UCSD-AML1 (cell line): ENCODE measurements around the gene ABL1.

Experiments
- DNase-seq: peaks from one replicate; lab custom pipeline; 2025; ENCODE audit not compliant: unreplicated experiment; lab: John Stamatoyannopoulos, UW

Gene ABL1

DNA sequence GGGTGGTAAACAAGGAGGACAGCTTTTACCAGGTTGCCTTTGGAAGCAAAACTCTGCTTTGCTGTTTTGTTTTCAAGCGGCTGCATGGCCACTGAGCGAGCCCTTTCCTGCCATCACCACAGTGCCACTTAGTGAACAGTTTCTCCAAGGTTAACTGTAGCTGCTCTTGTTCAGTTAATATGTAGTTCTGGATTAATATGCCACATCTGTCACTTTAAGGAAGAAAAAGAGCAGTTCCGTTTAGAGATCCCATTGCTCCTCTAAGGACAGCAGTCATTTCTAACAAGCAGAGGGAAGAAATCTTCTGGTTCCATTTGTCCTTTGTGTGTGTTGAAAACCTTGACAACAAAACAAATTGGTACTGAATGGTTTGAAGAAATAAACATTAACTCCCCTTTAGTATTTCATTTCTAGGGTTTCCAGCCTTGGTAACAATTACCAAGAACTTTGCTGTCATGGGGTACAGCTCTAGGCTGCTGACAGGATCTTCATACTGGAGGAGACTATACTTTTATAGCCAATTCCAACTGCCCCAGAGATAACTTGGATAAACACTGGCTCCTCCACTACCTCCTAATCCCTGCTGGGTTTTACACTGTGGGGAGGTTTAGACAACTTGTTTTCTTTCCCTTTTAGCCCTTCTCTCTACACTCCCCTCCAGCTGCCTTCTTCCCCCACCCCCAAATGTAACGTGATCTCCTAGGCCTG, 10.3 kb upstream of the ABL1 start:
- no peak for DNase-seq

DNA sequence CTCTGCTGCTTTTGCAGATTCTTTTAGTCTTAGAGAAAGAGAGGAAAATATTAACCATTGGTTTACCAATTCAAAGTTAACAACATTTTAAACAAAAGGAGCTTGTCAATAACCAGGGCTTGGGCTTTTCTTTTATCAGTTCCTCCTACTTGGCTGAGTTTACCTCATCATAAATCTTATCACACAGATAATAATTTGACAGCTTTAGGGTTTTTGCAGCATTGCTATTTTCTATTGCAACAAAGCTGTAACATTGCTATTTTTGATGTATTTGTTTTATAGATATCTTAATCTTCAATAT, 9.8 kb upstream of the ABL1 start:
- DNase-seq, result no peak

DNA sequence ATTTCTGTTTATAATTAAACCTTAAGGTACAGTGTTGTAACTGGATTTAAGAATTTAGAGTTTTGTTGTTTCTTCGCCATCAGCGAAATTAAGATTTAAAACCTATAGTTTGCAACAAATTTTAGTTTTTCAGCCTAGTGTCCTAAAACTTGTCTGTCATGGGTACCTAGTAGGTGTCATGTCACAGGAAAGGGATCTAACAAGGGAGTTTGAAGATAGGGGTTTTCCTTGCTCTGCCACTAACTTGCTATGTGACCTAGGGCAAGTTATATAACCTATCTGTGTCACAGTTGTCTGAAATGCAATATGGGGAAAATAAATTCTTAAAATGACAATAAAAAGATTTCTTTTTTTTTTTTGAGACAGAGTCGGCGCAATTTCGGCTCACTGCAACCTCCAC, 9.2 kb upstream of the ABL1 start:
- no peak for DNase-seq

DNA sequence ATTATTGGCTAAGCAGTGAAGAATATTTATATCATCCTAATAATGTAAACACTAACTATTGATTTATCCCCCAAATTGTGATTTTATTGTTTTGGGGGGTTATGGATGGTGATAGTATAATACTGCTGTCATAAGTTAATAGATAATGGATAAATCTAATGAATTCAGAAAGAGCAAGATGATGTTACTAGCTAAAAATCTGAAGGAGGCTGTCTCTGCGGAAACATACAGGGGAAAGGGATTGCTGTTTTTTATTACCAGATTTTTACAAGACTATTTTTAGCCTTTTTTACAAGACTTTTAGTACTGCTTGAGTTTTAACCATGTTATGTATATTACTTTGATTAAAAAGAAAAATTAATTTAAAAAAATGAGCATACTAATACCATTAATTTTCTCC, 5.3 kb upstream of the ABL1 start:
- DNase-seq, result no peak

DNA sequence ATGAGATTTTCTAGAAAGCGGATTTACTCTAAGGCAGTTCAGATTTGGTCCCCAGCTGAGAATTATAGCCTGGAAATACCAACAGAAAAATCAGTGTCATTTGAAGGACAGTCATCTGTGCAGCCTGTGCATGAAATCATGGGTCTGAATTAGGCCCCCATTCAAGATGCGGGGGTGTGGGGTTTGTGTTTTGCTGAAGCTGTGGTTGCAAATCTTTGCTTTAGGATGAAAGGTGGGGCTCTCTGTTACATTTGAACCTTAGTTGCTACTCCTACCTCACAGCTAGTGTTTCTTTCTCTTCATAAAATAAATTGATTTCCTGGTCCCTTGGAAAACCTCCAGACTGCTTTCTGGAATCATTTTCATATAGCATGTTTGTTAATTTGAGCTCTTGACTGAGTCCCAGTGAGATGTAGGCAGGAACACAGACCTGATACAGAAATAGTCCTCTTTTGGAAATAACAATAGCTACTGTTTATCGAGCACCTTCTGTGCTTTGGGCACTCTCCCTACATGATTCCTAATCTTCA, 4.8 kb upstream of the ABL1 start:
- DNase-seq, result no peak

DNA sequence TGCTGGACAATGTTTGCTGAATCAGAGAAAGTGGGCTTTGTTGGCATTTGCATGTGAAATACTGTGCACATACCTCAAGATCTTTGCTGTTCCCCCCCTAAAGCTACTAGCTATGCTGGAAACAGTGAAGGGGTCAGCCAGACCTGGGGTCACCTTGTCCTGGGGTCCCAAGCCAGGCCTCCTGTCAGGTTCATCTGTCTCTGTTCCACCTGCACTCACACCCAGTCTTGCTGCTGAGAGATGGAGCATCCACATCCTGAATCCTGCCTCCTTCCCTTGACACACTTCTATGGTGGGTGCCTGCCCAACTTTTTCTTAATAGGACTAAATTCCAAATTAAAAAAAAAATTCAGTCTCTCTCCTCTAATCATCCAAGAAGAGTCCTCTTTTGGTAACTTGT, 4.0 kb upstream of the ABL1 start:
- no peak for DNase-seq

DNA sequence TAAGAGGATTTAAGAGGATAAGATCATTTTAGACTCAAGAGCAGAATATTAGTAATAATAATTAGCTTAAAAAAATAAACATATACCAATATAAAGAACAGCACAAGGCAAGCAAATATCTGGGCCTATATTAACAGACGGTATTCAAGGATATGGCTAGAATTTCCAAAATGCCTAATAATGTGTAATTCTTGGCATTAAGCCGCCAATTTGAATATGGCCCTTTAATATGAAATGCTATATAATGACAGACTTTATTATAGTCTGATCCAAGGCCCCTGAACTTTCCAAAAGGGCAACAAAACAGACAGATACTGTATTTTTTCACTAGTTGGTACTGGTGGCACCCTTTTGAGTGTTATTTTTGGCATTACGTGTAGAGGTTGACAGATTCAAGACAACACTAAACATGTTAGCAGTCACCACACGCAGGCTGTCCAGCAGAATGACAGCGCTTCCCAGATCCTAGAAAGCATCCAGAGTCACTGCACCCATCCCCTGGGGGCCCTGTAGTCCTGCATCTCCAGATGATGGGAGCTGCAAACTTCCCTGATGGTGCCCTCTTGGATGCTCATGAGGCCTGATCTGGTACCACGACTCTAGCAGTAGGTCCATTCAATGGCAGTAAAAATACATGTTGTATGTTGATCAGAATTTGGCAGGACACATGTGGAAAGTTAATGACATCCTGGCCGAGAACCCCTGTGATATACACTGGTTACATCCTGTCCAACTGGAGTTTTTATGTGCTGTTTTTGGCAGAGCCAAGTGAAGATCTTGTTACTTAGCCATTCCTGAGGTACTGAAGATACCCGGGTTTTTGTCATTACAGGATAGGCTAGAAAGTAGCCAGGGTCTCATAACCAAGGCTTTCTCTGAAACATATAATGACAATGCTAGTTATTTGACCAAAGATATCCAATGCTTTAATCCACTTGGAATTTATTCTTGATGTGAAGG, 1.7 kb upstream of the ABL1 start:
- DNase-seq, result no peak

DNA sequence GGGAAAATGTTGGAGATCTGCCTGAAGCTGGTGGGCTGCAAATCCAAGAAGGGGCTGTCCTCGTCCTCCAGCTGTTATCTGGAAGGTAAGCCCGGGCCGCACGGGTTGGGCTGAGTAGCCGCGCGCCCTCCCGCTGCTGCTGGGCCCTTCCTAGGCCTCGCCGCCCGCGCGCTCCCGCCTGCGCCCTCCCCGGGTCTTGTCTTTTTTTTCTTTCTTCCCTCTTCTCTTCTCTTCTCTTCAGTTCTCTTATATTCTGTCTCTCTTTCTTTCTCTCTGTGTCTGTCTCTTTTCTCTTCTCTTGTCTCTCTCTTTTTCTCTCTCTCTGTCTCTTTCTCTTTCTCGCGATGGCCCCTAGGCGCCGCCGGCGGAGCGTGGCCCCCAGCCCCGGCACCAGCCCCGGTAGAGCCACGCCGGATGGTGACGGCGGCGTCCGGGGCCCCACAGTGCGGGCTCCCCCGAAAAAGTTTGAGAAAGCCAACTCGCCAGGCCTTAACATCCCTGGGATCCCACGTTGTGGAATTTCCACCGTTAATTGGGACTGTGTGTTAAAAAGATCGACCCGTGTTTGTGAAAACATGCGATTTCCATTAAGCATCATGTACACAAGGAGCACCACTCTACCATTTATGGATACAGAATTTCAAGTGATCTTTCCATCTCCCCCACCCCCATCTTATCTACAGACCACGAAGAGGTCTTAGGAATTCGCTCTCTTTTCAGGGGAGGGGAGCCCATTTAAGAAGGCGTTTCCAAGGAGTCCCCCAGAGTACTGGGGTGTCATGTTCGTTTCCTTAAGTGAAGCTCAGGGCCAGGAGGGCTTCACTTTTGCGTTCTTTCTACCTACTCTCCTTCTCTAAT, 616 bp downstream of the ABL1 start:
- peak; percentile 49 for DNase-seq

DNA sequence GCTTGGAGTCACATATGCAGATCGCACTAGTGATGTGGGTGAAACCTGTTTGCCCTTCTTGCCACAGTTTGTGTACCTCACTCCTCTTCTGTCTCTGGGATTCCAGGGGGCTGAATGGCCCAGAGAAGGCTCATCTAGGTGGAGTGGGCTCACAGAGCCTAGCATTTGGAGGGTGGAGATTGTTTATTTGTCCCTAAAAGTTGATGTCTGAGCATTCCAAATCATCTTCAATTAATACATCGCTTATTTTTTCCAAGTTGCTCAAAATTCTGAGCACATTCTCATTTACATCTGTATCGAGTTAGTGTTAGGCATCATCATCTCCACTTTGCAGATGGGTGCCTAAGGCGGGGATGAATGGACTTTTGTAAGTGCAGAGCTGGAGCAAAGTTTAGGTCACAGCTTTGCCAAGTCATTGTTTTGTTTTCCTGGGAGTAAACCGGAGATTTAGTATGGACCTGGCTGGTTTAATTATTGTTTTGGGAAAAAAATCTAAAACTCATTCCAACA, 2.0 kb downstream of the ABL1 start:
- no peak for DNase-seq

DNA sequence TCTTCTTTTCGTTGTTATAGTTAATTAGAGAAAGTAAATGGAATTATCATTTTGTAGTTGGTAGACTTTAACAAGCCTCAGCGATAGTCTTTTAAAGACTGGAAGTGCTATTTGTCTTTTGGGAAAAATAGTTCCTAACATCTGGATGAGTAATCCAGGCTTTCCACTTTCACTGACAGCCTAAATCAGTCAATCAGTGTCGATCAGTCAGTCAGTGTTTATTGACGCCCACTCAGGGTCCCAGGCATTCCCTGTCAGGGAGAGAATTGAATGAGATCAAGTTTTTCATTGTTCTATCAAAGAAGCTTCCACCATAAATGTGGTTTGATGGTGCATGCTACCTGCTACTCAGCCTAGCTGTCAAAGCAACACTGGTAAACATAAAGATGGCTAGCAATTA, 2.6 kb downstream of the ABL1 start:
- no peak for DNase-seq

DNA sequence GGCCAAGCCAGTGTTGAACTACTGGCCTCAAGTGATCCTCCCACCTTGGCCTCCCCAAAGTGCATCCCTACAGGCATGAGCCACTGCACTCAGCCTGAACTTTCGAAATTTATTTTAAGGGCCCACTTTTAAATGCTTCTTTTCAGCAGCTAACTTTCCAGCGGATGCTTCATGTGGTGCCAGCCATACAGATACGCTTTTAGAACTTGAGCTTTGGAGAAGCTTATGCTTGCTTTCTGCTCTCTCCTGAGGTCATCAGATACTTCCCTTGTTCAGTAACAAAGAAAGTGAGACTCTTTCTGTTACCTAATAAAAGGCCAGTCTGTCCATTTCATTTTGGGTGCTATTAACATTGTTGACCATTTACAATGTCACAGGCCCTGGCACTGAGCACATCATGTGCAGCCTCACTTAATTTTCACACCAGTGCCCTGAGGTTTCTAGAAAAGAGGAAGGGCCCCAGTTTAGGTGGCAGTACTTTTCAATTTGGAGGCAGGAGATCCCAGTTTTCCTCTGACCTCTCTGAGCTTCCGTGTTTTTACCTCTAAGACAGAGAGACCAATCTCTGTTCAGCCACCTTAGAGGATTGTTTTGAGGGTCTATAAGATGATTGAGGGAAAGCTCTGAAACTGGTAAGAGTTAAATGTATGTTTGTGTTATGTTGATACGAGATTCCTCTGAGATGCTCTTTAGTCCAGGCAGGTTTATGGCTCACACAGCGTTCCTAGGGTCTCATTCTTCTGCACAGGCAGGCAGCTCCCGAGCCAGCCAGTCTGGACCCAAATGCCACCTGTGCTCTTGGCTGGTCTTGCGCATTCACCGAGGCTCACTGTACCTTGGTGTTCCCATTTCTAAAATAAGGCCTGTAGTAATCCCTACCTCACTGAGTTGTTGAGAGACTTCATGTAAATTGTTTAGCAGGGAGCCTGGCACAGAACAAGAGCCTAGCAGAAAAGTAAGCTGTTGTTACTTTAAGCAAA, 4.4 kb downstream of the ABL1 start:
- DNase-seq, result no peak

DNA sequence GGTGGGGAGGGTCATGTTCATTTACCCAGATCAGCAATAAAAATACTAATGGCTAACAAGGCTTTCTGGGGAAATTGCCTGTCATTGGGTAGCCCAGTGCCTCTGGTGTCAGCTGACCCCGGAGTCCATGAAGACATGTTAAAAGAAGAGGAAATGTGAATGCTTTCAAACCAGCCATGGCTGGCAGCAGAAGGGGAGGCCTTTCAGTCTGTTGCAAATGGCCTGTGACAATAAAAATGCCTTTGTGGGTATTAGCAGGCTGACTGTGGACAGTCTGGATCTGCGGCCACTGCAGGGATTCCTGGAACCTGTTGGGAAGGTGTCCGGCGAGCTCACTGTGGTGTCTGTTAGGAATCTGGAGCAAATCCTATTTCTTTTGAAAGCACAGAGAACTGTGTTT, 7.5 kb downstream of the ABL1 start:
- DNase-seq, result no peak

DNA sequence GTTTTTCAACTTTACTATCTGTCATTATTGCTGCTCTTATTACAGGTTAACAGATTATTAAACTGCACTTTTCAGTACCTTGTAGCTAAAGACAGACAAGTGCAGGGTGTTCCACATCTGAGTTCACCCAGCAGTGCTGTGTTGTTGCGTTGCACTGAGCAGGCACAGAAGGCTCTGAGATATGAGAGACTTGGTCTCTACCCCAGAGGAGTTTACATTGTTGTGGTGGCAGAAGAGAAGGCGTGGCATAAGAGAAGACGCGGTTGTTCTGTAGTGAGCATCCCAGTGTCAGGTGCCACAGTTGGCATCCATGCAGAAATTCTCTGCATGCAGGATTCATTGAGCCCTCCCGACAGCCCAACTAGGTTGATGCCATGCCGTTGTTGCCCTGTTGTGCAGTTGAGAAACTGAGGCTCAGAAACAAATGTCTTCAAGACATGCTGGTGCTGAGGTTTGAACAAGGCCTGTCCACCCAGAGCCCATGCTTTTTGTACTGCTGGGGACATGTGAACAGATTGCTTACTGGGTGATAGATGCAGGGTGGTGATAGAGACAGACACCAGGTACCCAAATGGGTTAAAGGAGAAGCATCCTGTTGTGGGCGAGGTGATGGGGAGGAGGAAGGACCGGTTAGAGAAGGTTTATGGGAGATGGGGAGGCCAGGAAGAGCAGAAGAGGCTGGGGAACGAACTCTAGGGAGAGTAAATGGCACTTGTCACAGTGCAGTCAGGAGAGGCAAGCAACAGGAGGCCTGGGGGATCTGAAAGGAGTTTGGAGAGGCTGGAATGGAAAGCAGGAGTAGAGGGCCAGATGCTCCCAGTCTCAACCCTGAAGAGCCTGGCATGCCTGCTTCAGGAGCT, 8.2 kb downstream of the ABL1 start:
- DNase-seq, result no peak

DNA sequence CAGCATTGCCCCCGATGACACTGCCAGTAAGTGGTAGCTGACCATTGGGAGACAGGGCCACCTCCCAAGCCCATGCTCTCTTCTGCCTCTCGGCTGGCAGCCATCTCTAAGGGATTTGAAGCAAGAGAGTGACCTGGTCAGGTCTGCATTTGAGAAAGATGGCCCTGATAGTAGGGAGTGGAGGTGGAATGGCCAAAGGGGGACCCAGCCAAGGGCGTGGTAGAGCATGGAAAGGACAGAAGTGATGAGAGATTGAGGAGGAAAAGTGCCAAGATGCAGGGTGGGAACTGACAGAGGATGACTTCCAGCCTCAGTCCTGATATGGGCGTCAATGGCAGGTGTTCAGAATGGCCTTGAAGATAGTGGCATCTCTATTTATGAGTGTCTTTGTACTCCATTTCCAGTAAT, 9.0 kb downstream of the ABL1 start:
- DNase-seq, result no peak

DNA sequence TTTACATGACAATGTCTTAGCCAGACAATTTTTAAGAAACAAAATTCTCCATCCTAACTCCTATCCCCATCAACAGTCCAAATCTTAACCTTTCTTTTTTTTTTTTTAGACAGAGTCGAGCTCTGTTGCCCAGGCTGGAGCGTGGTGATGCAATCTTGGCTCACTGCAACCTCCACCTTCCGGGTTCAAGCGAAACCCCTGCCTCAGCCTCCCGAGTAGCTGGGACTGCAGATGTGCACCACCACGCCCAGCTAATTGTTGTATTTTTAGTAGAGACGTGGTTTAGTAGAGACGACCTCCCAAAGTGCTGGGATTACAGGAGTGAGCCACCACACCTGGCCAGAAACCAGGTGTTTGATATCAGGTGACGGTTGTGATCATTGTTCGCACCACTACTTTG, 10.2 kb downstream of the ABL1 start:
- no peak for DNase-seq

DNA sequence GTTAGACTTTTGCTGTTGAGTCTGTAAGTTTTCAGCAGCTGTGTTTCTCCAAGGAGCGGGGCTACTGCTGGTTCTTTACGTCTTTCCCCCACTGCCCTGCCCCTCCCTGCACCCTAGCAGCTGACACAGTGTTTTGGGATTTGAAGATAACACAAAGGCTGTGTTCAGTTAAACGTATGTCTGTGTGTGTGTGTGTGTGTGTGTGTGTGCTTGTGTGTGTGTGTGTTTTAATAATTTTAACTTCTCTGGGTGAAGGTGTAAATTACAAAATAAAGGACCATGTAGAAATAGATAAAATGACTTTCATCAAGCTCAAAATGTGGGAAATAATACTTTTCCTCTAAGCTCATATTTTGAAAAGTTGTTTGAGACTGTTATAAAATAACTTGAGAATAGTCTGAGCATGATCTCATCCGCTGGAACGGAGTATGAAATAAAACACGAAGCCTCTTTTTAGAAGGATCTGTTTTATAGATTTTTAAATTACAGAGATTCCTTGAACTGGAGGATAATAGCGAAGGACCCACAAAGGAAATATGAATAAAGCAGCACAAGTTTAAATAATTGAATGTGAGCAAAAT, 10.9 kb downstream of the ABL1 start:
- no peak for DNase-seq

DNA sequence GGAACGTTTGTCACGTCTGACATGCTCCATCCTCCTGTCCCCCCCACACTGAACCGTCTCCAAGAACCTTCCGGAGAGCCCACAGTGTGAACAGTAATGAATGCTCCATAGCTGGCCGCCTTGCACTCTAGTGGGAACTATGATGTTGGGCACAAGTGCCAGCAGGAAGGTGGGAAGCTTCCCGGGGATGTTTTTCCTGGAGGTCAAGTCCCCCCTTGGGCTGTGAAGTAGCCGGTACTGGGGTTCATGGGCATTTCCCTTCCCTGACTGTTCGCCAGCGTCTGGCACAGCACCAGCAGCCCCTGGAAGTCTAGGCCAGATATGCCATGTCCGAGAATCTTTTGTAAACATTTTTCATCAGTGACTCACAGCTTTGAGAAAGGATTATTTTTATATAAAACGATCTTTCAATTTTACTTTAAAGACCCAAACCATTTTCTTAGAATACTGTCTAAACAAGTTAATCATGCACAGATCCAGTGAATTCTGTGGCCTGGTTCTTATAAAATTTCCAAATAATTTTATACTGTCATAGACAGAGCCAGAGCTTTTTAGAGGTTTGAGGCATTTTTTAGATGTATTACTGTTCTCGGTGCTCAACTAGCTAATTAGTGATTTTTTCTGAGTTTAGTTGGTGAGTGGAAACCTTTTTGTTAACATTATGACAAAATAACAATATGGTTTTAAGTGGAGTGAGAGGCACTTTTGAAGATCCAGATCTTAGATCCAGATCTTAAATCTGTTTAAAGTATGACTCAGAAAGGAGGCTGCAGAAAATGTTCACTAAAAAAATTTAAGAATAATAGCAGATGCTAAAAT, 11.6 kb downstream of the ABL1 start:
- no peak for DNase-seq
